GM18951 (cell line): ENCODE results near the gene THEMIS.
"Not testable (repeated sequence)": the region's sequence is repeated elsewhere in the genome, so short reads cannot be mapped to it uniquely, and the experiment has no call there.

Source experiments
- POLR2A ChIP-seq: IDR thresholded peaks from 4 replicates; pipeline ENCODE4 v1.6.1; 2011; ENCODE audit warnings: mild to moderate bottlenecking; ENCODE audit not compliant: insufficient read length, insufficient read depth; ENCODE audit errors: extremely low read depth
- in situ Hi-C: fragments of 300-500 bp; cut with MboI; formaldehyde crosslinking; loops from one replicate; pipeline ENCODE4 v1.12.0; 2022; ENCODE audit warnings: low sequenced_read_pairs, mixed read lengths, inconsistent platforms; ENCODE audit not compliant: unreplicated experiment

The THEMIS gene

DNA sequence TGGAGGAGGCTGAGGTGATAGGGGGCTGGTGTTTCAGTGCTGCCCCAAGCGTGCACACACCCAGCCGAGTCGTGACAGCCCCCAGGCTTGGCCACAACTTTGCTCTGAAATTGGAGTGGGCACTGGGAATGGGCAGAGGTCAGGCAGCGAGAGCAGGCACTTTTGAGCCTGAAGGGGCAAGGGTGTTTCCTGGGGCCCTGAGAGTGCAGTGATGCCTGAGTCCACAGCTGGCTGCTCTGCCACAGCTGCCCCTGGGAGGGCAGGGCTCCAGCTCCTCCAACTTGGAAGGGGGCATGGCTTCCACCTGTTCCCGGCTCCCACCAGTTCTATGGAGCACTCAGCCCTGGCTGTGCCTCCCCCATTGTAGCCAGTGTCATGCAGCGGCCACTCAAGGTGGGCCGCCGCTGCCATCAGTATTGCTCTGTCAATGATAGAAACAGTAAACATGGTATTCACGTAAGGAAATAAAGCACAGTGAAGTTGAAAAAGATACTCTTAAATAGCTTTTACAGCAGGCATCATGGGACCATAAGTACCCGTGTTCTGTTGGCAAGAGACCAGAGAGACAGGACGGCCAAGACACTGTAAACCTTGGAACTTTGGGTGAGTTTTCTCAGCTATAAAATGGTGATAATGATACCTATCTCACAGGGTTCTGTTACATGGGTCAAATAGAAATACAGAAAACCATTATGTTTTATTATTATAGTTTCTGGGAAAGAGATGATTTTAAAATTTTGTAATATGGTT, 108.9 kb downstream of the THEMIS start:
- in situ Hi-C loops, result no loop called here
- no peak for TF ChIP-seq POLR2A

GRCh38 chr6:127790571-127790970, 110.3 kb downstream of the THEMIS start:
- in situ Hi-C loops, result no loop called here
- no peak for TF ChIP-seq POLR2A

GRCh38 chr6:127786109-127786508, 114.7 kb downstream of the THEMIS start:
- TF ChIP-seq POLR2A, result no peak
- in situ Hi-C loops, result no loop called here

- in situ Hi-C loops, result no loop called here
- no peak for TF ChIP-seq POLR2A
Measured at GRCh38 chr6:127784468-127784867, 116.4 kb downstream of the THEMIS start.

- in situ Hi-C loops, result not testable (repeated sequence)
Measured at GRCh38 chr6:127781636-127782272, 119.1 kb downstream of the THEMIS start.

DNA sequence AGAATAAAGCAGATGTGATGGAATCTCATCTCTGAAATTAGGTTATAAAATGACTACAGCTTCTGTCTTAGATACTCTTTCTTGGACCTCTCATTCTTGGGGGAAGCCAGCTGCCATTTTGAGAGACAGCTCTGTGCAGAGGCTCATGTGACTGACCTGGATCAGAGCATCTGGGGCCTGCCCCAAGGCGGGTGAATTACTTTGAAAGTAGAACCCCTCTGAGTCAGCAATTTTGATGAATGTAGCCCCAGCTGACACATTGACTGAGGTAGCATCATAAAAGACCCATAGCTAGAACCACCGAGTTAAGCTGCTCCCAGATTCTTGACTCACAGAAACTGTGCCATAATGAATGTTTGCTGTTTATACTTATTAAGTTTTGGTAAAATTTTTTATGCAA, 124.5 kb downstream of the THEMIS start:
- in situ Hi-C loops, result no loop called here
- no peak for TF ChIP-seq POLR2A

GRCh38 chr6:127775371-127775770, 125.5 kb downstream of the THEMIS start:
- in situ Hi-C loops, result no loop called here
- no peak for TF ChIP-seq POLR2A

DNA sequence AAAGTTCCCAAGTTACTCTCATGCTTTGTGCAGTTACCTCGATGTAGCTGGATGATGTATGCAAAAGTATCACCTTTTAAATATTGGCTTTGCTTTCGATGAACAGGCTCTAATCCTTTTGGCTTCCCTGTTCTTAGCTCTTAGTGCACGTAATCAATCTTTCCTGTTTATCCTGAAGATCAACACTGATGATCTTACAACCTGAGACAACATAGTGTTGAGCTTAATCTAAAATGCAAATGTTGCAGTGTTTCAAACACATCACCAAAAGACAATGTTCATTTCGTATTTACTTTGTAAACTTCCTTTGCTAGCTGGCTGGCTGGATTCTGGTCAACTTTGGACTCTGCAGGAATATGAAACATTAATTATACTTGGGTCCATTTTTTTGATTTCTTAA, 132.1 kb downstream of the THEMIS start:
- in situ Hi-C loops, result no loop called here
- TF ChIP-seq POLR2A, result no peak

- no peak for TF ChIP-seq POLR2A
- in situ Hi-C loops, result no loop called here
Measured at GRCh38 chr6:127768223-127768622, 132.6 kb downstream of the THEMIS start.

DNA sequence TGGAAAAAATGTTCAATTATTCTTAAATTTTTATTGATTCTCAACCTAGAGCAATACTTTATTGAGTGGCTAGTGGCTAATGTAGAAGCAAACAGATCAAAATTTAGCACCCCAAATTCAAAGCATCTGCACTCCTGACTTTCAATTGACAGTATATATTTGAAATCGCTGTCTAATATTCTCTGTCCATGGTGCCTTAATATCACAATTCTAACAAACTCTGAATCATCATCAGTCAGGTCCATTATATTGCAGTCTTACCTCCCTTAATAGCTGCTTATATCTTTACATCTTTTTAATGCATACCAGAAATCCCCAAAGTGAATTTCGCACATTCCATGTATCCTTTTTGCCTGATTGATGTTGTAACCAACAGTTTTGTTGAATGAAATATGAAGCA, 134.9 kb downstream of the THEMIS start:
- in situ Hi-C loops, result no loop called here
- no peak for TF ChIP-seq POLR2A

- no peak for TF ChIP-seq POLR2A
- in situ Hi-C loops, result no loop called here
Measured at GRCh38 chr6:127762284-127762683, 138.6 kb downstream of the THEMIS start.

DNA sequence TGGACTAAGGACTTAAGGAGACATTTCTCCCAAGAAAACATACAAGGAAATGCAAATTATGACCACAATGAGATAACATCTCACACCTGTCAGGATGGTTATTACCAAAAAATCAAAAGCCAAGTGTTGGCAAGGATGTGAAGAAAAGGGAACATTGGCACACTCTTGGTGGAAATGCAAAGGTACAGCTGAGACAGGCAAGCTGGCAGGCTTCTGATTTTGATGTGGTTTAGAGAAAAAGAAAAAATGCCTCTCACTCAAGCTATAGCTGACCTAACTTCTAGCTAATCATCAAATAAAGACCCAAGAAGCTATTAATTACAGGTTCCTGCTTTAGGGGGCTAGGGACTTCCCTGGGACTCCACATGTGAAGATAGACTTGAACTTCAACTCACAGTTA, 139.8 kb downstream of the THEMIS start:
- no peak for TF ChIP-seq POLR2A
- in situ Hi-C loops, result no loop called here

GRCh38 chr6:127749095-127749494, 151.8 kb downstream of the THEMIS start:
- in situ Hi-C loops, result loop anchor here (25.0 kb wide), 2 partner anchors 588 to 988 kb away; no protein-coding TSS in a partner anchor
- no peak for TF ChIP-seq POLR2A

GRCh38 chr6:127748290-127748689, 152.6 kb downstream of the THEMIS start:
- no peak for TF ChIP-seq POLR2A
- in situ Hi-C loops, result loop anchor here (25.0 kb wide), 2 partner anchors 589 to 989 kb away; no protein-coding TSS in a partner anchor
